ENCODE data around the gene NXPH2.

Gene NXPH2

DNA sequence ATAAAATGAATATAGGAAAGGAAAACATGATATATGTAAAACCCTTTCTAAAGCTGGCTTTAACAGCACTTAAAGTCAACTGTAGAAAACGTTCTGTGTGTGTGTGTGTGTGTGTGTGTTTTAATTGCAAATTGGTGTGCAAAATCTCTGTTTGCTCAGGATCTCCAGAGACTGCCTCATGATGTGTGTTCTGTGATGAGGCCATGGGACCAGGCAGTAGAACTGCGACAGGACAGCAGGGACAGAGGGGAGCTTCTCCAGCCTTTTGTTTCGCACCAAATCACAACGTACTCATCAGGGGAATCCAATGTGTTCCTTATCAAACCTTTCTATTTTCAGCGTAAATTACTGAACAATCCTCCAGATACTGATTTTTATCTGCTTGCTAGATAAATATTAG lies 66.7 kb downstream of the NXPH2 start:
- DNase-seq (ENCODE audit: low read depth, low spot score): no peak

GRCh38 chr2:138713069-138713496 lies 67.1 kb downstream of the NXPH2 start:
- no peak overlapping the region for H3K27ac ChIP-seq
- DNase-seq (ENCODE audit: low read depth, low spot score): no peak

More for the DNA sequence above, 66.7 kb downstream of the NXPH2 start:
- H3K27ac ChIP-seq: no peak overlapping the region

GRCh38 chr2:138712212-138712979 lies 67.8 kb downstream of the NXPH2 start:
- DNase-seq (ENCODE audit: low read depth, low spot score): no peak
- no peak overlapping the region for H3K27ac ChIP-seq

DNA sequence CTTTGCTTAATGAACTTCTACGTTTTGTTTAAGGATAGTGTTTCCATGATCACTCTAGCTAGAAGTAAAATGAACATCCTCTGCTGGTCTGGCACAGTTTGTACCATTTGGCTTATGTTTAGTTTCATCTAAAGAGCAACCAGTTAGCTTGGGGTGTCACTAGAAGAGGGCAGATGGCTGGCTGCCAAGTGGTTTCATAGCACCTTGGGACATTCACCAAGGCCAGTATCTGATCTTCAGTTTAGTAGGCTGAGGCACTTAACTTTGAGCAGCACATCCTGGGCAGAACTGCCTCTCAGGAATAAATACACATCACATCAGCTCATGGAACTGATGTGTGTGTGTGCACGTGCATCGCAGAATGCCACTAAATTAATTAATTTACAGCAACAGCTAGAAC lies 68.4 kb downstream of the NXPH2 start:
- DNase-seq (ENCODE audit: low read depth, low spot score): no peak
- H3K27ac ChIP-seq: no peak overlapping the region

GRCh38 chr2:138708682-138709241 lies 71.4 kb downstream of the NXPH2 start:
- no peak for DNase-seq (ENCODE audit: low read depth, low spot score)
- no peak overlapping the region for H3K27ac ChIP-seq

DNA sequence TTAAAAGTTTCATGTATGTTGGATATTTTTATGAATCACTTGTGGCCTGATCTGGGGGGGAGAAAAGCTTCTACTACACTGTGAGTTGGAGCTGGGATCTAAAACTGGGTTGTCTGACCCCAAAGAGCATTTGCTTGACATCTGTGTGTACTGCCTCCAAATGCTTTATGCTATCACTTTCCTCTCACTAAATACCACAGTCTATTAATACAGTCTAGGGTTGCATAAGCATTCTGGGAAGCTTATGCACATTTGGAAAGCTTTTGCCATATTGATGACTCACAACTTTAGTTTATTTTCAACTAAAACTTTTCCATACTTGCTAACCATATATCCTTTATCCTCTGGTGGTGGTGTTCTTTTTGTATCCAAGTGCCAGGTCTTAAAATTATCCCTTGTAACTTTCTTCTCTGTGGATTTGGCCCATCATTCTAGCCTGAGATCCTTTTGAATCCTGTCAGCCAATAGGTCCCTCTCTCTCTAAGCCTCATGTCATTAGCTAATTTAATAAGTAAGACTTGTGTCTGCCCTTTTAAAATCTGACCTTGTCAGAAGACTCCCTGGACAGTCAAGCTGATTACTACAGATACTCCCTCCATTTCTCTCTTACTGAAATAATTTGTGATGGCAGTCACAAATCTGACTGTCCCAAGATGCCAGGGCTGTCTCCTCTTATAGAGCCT lies 72.7 kb downstream of the NXPH2 start:
- DNase-seq (ENCODE audit: low read depth, low spot score): no peak
- H3K27ac ChIP-seq: no peak overlapping the region

GRCh38 chr2:138703242-138703641 lies 76.9 kb downstream of the NXPH2 start:
- no peak overlapping the region for H3K27ac ChIP-seq
- no peak for DNase-seq (ENCODE audit: low read depth, low spot score)

GRCh38 chr2:138700716-138701115 lies 79.5 kb downstream of the NXPH2 start:
- H3K27ac ChIP-seq: no peak overlapping the region
- no peak for DNase-seq (ENCODE audit: low read depth, low spot score)

DNA sequence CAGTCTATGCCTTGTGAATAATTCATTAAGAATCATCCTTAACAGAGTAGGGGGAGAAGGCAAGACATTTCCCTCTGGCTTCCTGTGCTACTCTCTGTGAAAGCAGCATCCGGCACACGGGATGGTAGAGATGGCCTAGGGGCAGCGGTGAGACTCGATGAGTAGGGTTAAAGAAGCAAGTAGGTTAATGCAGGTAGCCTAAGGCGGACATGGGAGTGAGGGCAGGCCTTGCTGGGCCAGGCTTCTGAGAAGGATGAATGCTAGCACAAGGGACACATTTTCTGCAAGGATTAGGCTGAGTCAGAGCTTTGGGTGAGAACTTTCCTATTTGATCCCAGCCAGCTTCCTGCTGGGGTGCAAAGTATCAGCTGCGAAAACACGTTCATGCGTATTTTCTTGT lies 80.8 kb downstream of the NXPH2 start:
- DNase-seq (ENCODE audit: low read depth, low spot score): no peak
- no peak overlapping the region for H3K27ac ChIP-seq

DNA sequence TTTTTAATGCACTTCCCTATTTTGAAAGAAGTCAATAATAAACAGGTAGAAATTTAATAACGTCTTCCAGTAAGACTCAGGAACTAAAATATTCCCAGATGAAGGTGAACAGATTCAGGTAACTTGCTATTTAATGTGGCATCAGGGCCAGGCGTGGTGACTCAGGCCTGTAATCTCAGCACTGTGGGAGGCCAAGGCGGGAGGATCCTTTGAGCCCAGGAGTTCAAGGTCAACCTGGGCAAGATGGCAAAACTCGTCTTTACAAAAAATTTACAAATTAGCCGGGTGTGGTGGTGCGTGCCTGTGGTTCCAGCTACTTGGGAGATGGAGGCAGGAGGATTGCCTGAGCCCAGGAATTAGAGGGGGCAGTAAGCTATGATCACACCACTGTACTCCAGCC lies 81.8 kb downstream of the NXPH2 start:
- DNase-seq (ENCODE audit: low read depth, low spot score): no peak
- H3K27ac ChIP-seq: no peak overlapping the region

GRCh38 chr2:138691667-138692066 lies 88.5 kb downstream of the NXPH2 start:
- no peak for DNase-seq (ENCODE audit: low read depth, low spot score)
- no peak overlapping the region for H3K27ac ChIP-seq

DNA sequence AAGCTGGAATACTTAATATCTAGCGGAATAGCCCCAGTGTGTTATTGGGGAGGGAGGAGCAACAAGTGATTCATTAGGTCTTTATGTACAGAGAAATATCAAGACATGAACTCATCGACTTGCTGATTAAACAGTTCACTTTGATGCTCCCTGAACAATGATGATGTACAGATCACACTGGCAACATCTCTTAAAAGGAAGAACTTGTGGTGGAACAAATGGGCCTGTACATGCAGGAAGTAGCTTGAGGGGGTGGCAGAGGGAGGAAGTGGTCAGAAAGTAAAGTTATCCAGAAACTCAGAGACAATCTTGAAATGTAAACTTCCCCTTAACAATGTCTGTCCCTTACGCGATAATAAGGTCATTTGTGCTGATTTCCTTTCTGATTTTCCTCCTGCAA lies 90.5 kb downstream of the NXPH2 start:
- H3K27ac ChIP-seq: peak overlapping the region; percentile 30
- peak; percentile 57 for DNase-seq (ENCODE audit: low read depth, low spot score)

DNA sequence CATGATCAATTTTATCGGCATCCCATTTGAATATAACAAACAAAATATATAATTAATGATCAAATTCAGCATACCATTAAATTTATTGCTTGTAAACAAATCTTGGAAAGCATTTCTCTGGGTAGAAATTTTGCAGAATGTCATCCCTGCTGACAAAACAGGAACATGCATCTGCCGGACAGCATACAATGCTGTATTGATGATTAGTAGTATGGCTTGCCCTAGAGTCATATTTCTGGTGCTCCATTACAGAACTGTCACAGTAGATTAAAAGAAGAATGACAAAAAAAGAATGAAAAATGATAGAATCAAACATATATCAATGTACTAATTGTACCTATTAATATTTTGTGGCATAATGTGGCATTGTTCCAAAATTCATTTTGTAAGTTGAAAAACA lies 98.0 kb downstream of the NXPH2 start:
- no peak for DNase-seq (ENCODE audit: low read depth, low spot score)

GRCh38 chr2:138677221-138677620 lies 103.0 kb downstream of the NXPH2 start:
- H3K27ac ChIP-seq: no peak overlapping the region
- DNase-seq (ENCODE audit: low read depth, low spot score): no peak

More for the DNA sequence above, 98.0 kb downstream of the NXPH2 start:
- no peak overlapping the region for H3K27ac ChIP-seq

- no peak overlapping the region for H3K27ac ChIP-seq
- DNase-seq (ENCODE audit: low read depth, low spot score): peak; percentile 76
Measured at GRCh38 chr2:138676619-138677021, 103.6 kb downstream of the NXPH2 start.

DNA sequence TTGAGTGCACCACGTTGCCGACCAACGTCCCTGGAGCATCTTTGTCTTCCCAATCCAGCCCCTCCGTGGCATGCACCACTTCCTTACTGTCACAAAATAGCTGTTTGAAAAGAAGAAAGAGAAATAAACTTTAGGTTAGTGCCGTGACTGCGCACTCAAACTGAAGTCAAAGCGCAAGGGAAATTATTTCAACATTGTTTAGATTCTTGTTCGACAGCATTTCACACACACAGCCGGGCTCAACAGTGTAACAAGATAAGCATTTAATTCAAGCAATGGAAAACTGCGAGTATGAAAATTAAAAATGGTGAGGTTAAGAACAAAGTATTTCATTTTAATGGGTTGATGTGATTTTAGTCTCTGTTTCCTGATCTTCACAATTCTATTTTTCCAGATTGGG lies 108.6 kb downstream of the NXPH2 start:
- DNase-seq (ENCODE audit: low read depth, low spot score): no peak
- no peak overlapping the region for H3K27ac ChIP-seq

DNA sequence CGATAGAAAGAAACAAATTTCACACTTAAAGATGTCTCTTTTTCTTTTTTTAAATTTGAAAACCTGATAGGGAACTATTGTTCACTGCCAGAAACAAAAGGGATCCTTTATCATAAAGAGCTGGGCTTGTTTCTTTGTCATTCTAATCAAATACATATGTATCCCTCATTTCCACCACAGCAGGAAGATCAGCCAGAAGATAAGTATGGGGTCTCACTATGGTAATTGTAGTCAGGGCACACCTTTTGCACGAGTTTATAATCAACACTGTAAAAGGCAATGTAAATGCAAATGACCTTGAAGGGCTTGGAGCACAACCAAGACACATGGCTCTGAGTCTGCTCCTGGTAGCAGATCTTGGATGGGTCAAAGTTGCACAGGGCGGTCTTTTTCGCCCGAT lies 109.5 kb downstream of the NXPH2 start:
- no peak for DNase-seq (ENCODE audit: low read depth, low spot score)
- H3K27ac ChIP-seq: no peak overlapping the region

GRCh38 chr2:138665937-138666336 lies 114.3 kb downstream of the NXPH2 start:
- DNase-seq (ENCODE audit: low read depth, low spot score): no peak
- no peak overlapping the region for H3K27ac ChIP-seq

GRCh38 chr2:138658187-138658894 lies 121.8 kb downstream of the NXPH2 start:
- no peak for DNase-seq (ENCODE audit: low read depth, low spot score)
- no peak overlapping the region for H3K27ac ChIP-seq

- DNase-seq (ENCODE audit: low read depth, low spot score): no peak
- no peak overlapping the region for H3K27ac ChIP-seq
Measured at GRCh38 chr2:138654146-138654545, 126.0 kb downstream of the NXPH2 start.

DNA sequence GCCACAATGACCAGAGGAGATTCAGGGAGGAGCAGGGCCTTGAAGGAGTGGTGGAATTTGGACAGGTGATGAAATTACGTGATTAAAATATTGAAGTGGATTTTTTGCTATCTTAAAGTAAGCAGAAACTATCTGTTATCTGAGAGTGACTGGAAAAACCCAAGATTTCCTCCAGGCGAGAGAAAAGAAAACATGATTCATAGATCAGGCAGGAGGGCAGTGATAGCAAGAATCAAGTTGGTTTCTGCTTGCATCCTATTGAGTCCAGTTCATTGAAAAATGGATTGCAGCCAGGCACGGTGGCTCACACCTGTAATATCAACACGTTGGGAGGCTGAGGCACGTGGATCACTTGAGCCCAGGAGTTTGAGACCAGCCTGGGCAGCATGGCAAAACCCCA lies 127.8 kb downstream of the NXPH2 start:
- no peak overlapping the region for H3K27ac ChIP-seq
- peak; percentile 27 for DNase-seq (ENCODE audit: low read depth, low spot score)

All from epithelial cell of prostate (primary cell).